ENCODE data around the gene PRRC2C. TPM values are rescaled to one million over a fixed set of nuclear protein-coding genes. Genes with fewer than 3 reads are reported as not detected.

The PRRC2C gene
- total RNA-seq, result 29.0 and 76.5 TPM in 2 replicates

DNA sequence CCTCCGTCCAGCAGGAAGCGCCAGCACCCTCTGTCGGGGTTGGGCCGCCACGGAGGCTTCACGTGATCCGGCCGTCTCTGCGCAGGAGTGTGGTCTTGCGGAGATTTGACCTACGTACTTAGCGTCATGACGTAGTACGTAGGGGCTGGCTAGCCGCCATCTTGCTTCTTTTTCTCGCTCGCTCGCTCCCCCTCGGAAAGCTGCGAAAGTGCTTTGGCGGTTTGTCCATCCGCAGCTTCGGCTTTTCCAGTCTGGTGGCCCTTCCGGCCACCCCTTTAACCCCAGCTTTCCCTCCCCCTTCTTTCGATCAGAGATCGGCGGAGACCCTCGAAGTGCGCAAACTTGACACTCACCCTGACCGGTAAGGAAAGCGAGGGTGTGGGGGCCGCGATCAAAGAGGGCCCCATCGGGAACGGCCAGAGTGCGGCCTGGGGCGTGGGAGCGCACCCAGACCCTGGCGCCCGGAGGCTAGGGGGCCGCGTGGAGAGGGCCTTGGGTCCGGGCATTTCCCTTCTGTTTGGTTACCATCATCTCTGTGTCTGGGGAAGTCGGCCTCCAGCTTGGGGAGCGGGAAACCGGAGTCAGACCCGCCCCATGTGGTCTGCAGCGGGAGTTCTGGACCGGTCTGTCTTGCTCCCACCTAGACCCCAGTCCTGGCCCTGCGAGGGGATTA, at the start of gene PRRC2C:
PRRC2C (plus strand) TSS at position 156 of the 673 bp plus-strand sequence. CDS start 26,559 bp downstream, outside the sequence.

DNA sequence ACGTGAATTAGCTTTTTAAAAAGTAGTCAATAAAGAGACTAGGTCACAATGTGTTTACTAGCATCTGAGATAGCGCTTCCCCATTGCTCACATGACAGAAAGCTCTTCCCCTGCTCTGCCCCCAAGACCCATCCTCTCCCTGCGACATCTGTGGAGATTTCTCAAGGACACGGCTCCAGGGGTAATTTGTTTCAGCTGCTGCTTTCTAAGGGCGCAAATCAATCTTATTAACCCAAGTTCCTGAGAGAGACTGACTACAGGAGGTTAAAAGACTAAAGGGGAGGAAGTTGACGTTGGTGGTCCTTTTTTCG, 136.8 kb downstream of the PRRC2C start, which contains the start of gene MYOCOS:
MYOCOS (plus strand) TSS at position 92 of the 311 bp plus-strand sequence. CDS start 1,641 bp downstream, outside the sequence.

Other genes starting within 250 kb of the PRRC2C start
- gene FMO1, start 237.0 kb upstream of the PRRC2C start, total RNA-seq, result not detected in 2 replicates
- gene FMO4, start 171.3 kb upstream of the PRRC2C start, total RNA-seq, result 0.16 and 0.31 TPM in 2 replicates
- 0.06 TPM in 1 of 2 replicates, not detected in the other for gene MYOCOS, start 136.7 kb downstream of the PRRC2C start, total RNA-seq
- not detected in 2 replicates for gene MYOC, start 167.2 kb downstream of the PRRC2C start, total RNA-seq